PC-9 (cell line): ENCODE measurements around the gene COLGALT1. TPM values are rescaled to one million over a fixed set of nuclear protein-coding genes. Genes with fewer than 3 reads are reported as not detected.
A peak's percentile ranks its signal among the peaks of the same experiment; 100 is the strongest.
"Not testable (repeated sequence)": the region's sequence is repeated elsewhere in the genome, so short reads cannot be mapped to it uniquely, and the experiment has no call there.

Experiments used
- Bru-seq: library from RNA; stranded (reverse); fragments of 400-500 nt; gene quantifications from one replicate; lab custom pipeline; 2021; lab: Mats Ljungman, UMichigan
- BruChase-seq, 2 experiments: library from RNA; stranded (reverse); fragments of 400-500 nt; gene quantifications; one replicate each; lab custom pipeline; 2021; lab: Mats Ljungman, UMichigan
- BruUV-seq: library from RNA; stranded (reverse); fragments of 400-500 nt; replicated peaks from 2 replicates; lab custom pipeline; 2021; lab: Mats Ljungman, UMichigan
- CTCF ChIA-PET: fragments of 300-600 bp; sonication (Branson Sonifier 250); formaldehyde crosslinking; loops from one replicate; lab custom pipeline; 2022; ENCODE audit warnings: antibody characterized with exemption; lab: Charles Lee
- POLR2A ChIA-PET: fragments of 300-600 bp; sonication (Branson Sonifier 250); formaldehyde crosslinking; loops from one replicate; lab custom pipeline; 2022; ENCODE audit warnings: antibody characterized with exemption; ENCODE audit not compliant: unreplicated experiment; lab: Charles Lee
- DNase-seq, 2 experiments: peaks; one replicate each; pipeline versions ENCODE4 v3.0.0 to v3.0.0-alpha.2; 2015 to 2022; ENCODE audit warnings: mixed read lengths in 1 of 2
- H2AFZ ChIP-seq: fragments of 200-600 bp; sonication (generic); 2 replicates; pipeline ENCODE4 v1.8.1; 2017; ENCODE audit warnings: antibody characterized with exemption
- H3F3A ChIP-seq: fragments of 200-600 bp; sonication (generic); 2 replicates; pipeline ENCODE4 v1.8.1; 2017; ENCODE audit warnings: antibody characterized with exemption, mild to moderate bottlenecking, low read depth; ENCODE audit not compliant: insufficient read depth
- H3K27ac ChIP-seq: fragments of 200-600 bp; sonication (generic); 2 replicates; pipeline ENCODE4 v1.6.1; 2016; ENCODE audit warnings: mixed run types
- H3K27me3 ChIP-seq: fragments of 200-600 bp; sonication (generic); 2 replicates; pipeline ENCODE4 v1.6.1; 2016; ENCODE audit warnings: low read depth, mixed run types; ENCODE audit not compliant: insufficient read depth
- H3K36me3 ChIP-seq: fragments of 200-600 bp; sonication (generic); 2 replicates; pipeline ENCODE4 v1.6.1; 2016; ENCODE audit warnings: low read depth, mixed run types
- H3K4me1 ChIP-seq: fragments of 200-600 bp; sonication (generic); replicated peaks from 2 replicates; pipeline ENCODE4 v1.6.1; 2016; ENCODE audit warnings: mixed run types; ENCODE audit not compliant: insufficient read depth
- H3K4me2 ChIP-seq: fragments of 200-600 bp; sonication (generic); 2 replicates; pipeline ENCODE4 v1.6.1; 2017; ENCODE audit warnings: mixed run types
- H3K4me3 ChIP-seq: fragments of 200-600 bp; sonication (generic); 2 replicates; pipeline ENCODE4 v1.6.1; 2016; ENCODE audit warnings: mixed run types
- H3K79me2 ChIP-seq: fragments of 200-600 bp; sonication (generic); 2 replicates; pipeline ENCODE4 v1.6.1; 2017; ENCODE audit warnings: low read depth, mixed run types
- H3K9me2 ChIP-seq: fragments of 200-600 bp; sonication (generic); 2 replicates; pipeline ENCODE4 v1.8.1; 2017; ENCODE audit warnings: mild to moderate bottlenecking; ENCODE audit not compliant: insufficient read depth
- H3K9me3 ChIP-seq: fragments of 200-600 bp; sonication (generic); 2 replicates; pipeline ENCODE4 v1.8.1; 2016; ENCODE audit warnings: low read depth; ENCODE audit not compliant: insufficient read depth
- H4K20me1 ChIP-seq: fragments of 200-600 bp; sonication (generic); 2 replicates; pipeline ENCODE4 v1.8.1; 2017; ENCODE audit not compliant: insufficient read depth
- CTCF ChIP-seq: fragments of 200-600 bp; sonication (generic); conservative IDR thresholded peaks from 2 replicates; pipeline ENCODE4 v1.6.1; 2017; ENCODE audit warnings: mixed run types, antibody characterized with exemption, mild to moderate bottlenecking, moderate library complexity
- EZH2 ChIP-seq: fragments of 200-600 bp; sonication (generic); IDR thresholded peaks from 2 replicates; pipeline ENCODE4 v1.8.0; 2017; ENCODE audit warnings: antibody characterized with exemption, low read depth
- intact Hi-C: fragments of 100-400 bp; cut with micrococcal nuclease; formaldehyde crosslinking; loops from one replicate; pipeline ENCODE4 v1.10.0; 2022; ENCODE audit not compliant: unreplicated experiment
- long read RNA-seq: library from polyadenylated mRNA; stranded (forward); transcript quantifications from one replicate; pipeline ENCODE4 v2.0.0, GENCODE V29; 2022
- total RNA-seq: library from RNA; stranded (reverse); gene quantifications from 2 replicates; pipeline ENCODE4 v1.2.3, GENCODE V29; 2021

COLGALT1 gene
- total RNA-seq = 82.9 and 88.8 TPM in 2 replicates
- Bru-seq, nascent RNA = percentile 62 among the genes with signal in this experiment
- BruChase-seq, experiment 1, labeled RNA remaining after a 2-hour chase = percentile 64 among the genes with signal in this experiment
- percentile 87 among the genes with signal in this experiment for BruChase-seq, experiment 2, labeled RNA remaining after a 6-hour chase
- long read RNA-seq, transcript COLGALT1-201 (12 exons, 3,704 nt) = major isoform, 65 of 102 reads
- long read RNA-seq, partial matches to known transcripts = 4 of 102 reads
- long read RNA-seq, other reads (novel, unspliced or antisense) = 29 of 102 reads

GRCh38 chr19:17555480-17555928 lies at the start of gene COLGALT1:
TSS of gene COLGALT1 (plus strand) at chr19:17555649. CDS start at chr19:17555714, 65 bp downstream.
- Histone ChIP-seq H4K20me1 (0 out of 2 replicates have a peak, but pooled peaks cover 5% of the 10 kb centered on the region), H3K9me3 (no peaks in the 10 kb centered on the region), H3K27me3 (no peaks in the 10 kb centered on the region), H3K4me1 (peaks cover 7% of the 10 kb centered on the region), H3K9me2 (no peaks in the 10 kb centered on the region), H3F3A (peaks cover 19% of the 10 kb centered on the region; the same call in 1 of the 2 replicates), H2AFZ (peak within 1 kb of the TSS; percentile 86), H3K4me3 (peak within 1 kb of the TSS; percentile 95), H3K36me3 (no peaks in the 10 kb centered on the region), H3K27ac (0 out of 2 replicates have a peak within 1 kb of the TSS, but pooled peaks have one; percentile 0), H3K4me2 (peak within 1 kb of the TSS; percentile 73), H3K79me2 (peaks cover 18% of the 10 kb centered on the region)
- DNase-seq = peak; percentile 92 to 95
- no TSS peak for BruUV-seq
- ChIA-PET POLR2A (no interaction called here), CTCF (no interaction called here)
- intact Hi-C loops = loop anchor here (5.0 to 10.0 kb wide), 2 partner anchors 43 to 81 kb away; partner anchors contain the start of genes PGLS and SLC27A1
- TF ChIP-seq EZH2 = no peak
- TF ChIP-seq CTCF = no peak

- Histone ChIP-seq H3K36me3 (peaks cover 14% of the 10 kb centered on the region; the same call in 1 of the 2 replicates), H3K4me2 (no peak overlapping the region), H3K9me3 (no peaks in the 10 kb centered on the region), H3K27ac (no peak overlapping the region), H2AFZ (no peak overlapping the region), H3K27me3 (no peaks in the 10 kb centered on the region), H3K4me1 (peaks cover 27% of the 10 kb centered on the region), H4K20me1 (peaks cover 14% of the 10 kb centered on the region; the same call in 1 of the 2 replicates), H3K79me2 (peaks cover 72% of the 10 kb centered on the region), H3F3A (peaks cover 49% of the 10 kb centered on the region), H3K9me2 (no peaks in the 10 kb centered on the region), H3K4me3 (no peak overlapping the region)
- intact Hi-C loops = no loop called here
- no TSS peak for BruUV-seq
- TF ChIP-seq CTCF (no peak), EZH2 (no peak)
- no peak for DNase-seq
- POLR2A ChIA-PET = no interaction called here
- CTCF ChIA-PET = no interaction called here
These were observed 48.7 kb upstream of the COLGALT1 start for GRCh38 chr19:17506745-17507144.

- BruUV-seq, H3K9me2 ChIP-seq, H3K27me3 ChIP-seq, H2AFZ ChIP-seq, CTCF ChIA-PET, POLR2A ChIA-PET, intact Hi-C loops, H3K9me3 ChIP-seq, H4K20me1 ChIP-seq: not testable (repeated sequence)
- DNase-seq = peak in 1 of 2 experiments; percentile 44
- Histone ChIP-seq H3K79me2 (peaks cover 81% of the 10 kb centered on the region), H3K4me3 (peak overlapping the region; percentile 1; the same call in 1 of the 2 replicates), H3K4me2 (peak overlapping the region; percentile 59), H3K4me1 (peaks cover 39% of the 10 kb centered on the region), H3F3A (peaks cover 37% of the 10 kb centered on the region), H3K27ac (peak overlapping the region; percentile 98), H3K36me3 (peaks cover 14% of the 10 kb centered on the region; the same call in 1 of the 2 replicates)
These were observed 46.9 kb upstream of the COLGALT1 start for GRCh38 chr19:17508558-17508933.
